CD4-positive, alpha-beta T cell (primary cell): ENCODE data around the gene CDYL. TPM values are rescaled to one million over a fixed set of nuclear protein-coding genes. Genes with fewer than 3 reads are reported as not detected.

Experiments used
- ATAC-seq: fragments of 200-7000 bp; cut with Tn5 transposase; one replicate; pipeline ENCODE4 v1.10.0; 2022; ENCODE audit warnings: mild to moderate bottlenecking; ENCODE audit not compliant: poor library complexity
- CTCF ChIA-PET: fragments of 350-600 bp; sonication (Branson Sonifier 250); formaldehyde crosslinking; loops from one replicate; lab custom pipeline; 2021; ENCODE audit warnings: antibody characterized with exemption, inconsistent platforms; lab: Charles Lee
- POLR2A ChIA-PET: fragments of 350-600 bp; sonication (Branson Sonifier 250); formaldehyde crosslinking; loops from one replicate; lab custom pipeline; 2021; ENCODE audit warnings: antibody characterized with exemption, inconsistent platforms; lab: Charles Lee
- DNase-seq, 14 experiments: peaks; one replicate each; pipeline ENCODE4 v3.0.0-alpha.2; 2013 to 2020; ENCODE audit warnings: mixed read lengths in 2 of 14
- H3K27ac ChIP-seq, 2 donors: one replicate each; pipeline versions ENCODE4 v1.5.1 to v1.7.0; 2013; ENCODE audit warnings: low read length in 2 of 2, low read depth in 1 of 2, mild to moderate bottlenecking in 1 of 2
- H3K27me3 ChIP-seq, 2 experiments: 1 replicate in 1 of 2; 2 replicates in 1 of 2; pipeline versions ENCODE4 v1.6.1 to v1.7.0; 2013; ENCODE audit warnings: low read length in 2 of 2, control low read depth in 1 of 2, mild to moderate bottlenecking in 1 of 2, moderate library complexity in 1 of 2; ENCODE audit not compliant: insufficient read depth in 2 of 2, control insufficient read depth in 1 of 2
- H3K36me3 ChIP-seq: one replicate; pipeline ENCODE4 v1.6.1; 2013; ENCODE audit warnings: low read length, control low read depth; ENCODE audit not compliant: insufficient read depth
- H3K4me1 ChIP-seq: one replicate; pipeline ENCODE4 v1.6.1; 2013; ENCODE audit warnings: low read length, control low read depth; ENCODE audit not compliant: insufficient read depth
- H3K4me3 ChIP-seq: one replicate; pipeline ENCODE4 v1.5.1; 2013; ENCODE audit warnings: mild to moderate bottlenecking, low read length, moderate library complexity
- H3K9me3 ChIP-seq, 2 experiments: 1 replicate in 1 of 2; 2 replicates in 1 of 2; pipeline versions ENCODE4 v1.6.1 to v1.7.0; 2013; ENCODE audit warnings: low read length in 2 of 2, mild to moderate bottlenecking in 2 of 2, control low read depth in 1 of 2, moderate library complexity in 1 of 2; ENCODE audit not compliant: control insufficient read depth in 1 of 2, insufficient read depth in 1 of 2
- H3K27ac Mint-ChIP-seq: one replicate; pipeline ENCODE4 v1.8.0; 2020; ENCODE audit warnings: mixed read lengths
- H3K27me3 Mint-ChIP-seq: one replicate; pipeline ENCODE4 v1.8.0; 2021; ENCODE audit warnings: mixed read lengths
- H3K36me3 Mint-ChIP-seq: one replicate; pipeline ENCODE4 v1.8.0; 2021; ENCODE audit warnings: low read depth, mixed read lengths
- H3K4me1 Mint-ChIP-seq: one replicate; pipeline ENCODE4 v1.8.0; 2021; ENCODE audit warnings: low read depth, mixed read lengths
- H3K4me3 Mint-ChIP-seq: one replicate; pipeline ENCODE4 v1.8.0; 2020; ENCODE audit warnings: mild to moderate bottlenecking, mixed read lengths
- H3K9me3 Mint-ChIP-seq: one replicate; pipeline ENCODE4 v1.8.0; 2020; ENCODE audit warnings: mixed read lengths
- CTCF ChIP-seq: fragments of 200-600 bp; IDR thresholded peaks from one replicate; pipeline ENCODE4 v1.8.0; 2022; ENCODE audit warnings: antibody characterized with exemption, mild to moderate bottlenecking
- intact Hi-C, 2 experiments: fragments of 100-400 bp; cut with DNase I in 1 of 2; cut with micrococcal nuclease in 1 of 2; formaldehyde crosslinking; loops; one replicate each; pipeline versions ENCODE4 v1.15.1 to v1.9.0; 2023 to 2025; cut with DNase I, micrococcal nuclease
- total RNA-seq, 174 experiments: library from RNA in 2 of 174; stranded (reverse) in 2 of 174; gene quantifications; one replicate each; pipeline ENCODE4 v1.2.3 and lab custom pipeline; 2021 to 2026

The CDYL gene
- total RNA-seq, 2 experiments from 2014 or later = 23.8 to 23.9 TPM

- Histone ChIP-seq H3K27ac (no peak overlapping the region), H3K36me3 (no peaks in the 10 kb centered on the region), H3K4me3 (no peak overlapping the region), H3K27me3 (no peaks in the 10 kb centered on the region), H3K4me1 (no peaks in the 10 kb centered on the region), H3K9me3 (peaks cover 0 to 8% of the 10 kb centered on the region in 2 experiments)
- Mint-ChIP-seq H3K27ac (no peak overlapping the region), H3K4me1 (no peaks in the 10 kb centered on the region), H3K27me3 (peaks cover 5% of the 10 kb centered on the region), H3K9me3 (no peaks in the 10 kb centered on the region), H3K4me3 (no peak overlapping the region), H3K36me3 (peaks cover 6% of the 10 kb centered on the region)
- ChIA-PET CTCF (no interaction called here), POLR2A (no interaction called here)
- ATAC-seq = no peak
- no peak for TF ChIP-seq CTCF
- DNase-seq = no peak
- intact Hi-C loops = no loop called here
These were observed 185.3 kb downstream of the CDYL start for GRCh38 chr6:4961322-4962168.

- ChIA-PET CTCF (no interaction called here), POLR2A (no interaction called here)
- TF ChIP-seq CTCF = no peak
- Histone ChIP-seq H3K27me3 (no peaks in the 10 kb centered on the region), H3K4me3 (no peak overlapping the region), H3K4me1 (no peaks in the 10 kb centered on the region), H3K36me3 (no peaks in the 10 kb centered on the region), H3K27ac (no peak overlapping the region), H3K9me3 (peaks cover 0 to 6% of the 10 kb centered on the region in 2 experiments)
- no peak overlapping the region for H3K4me3 Mint-ChIP-seq
- no peak for ATAC-seq
- H3K4me1 Mint-ChIP-seq = no peaks in the 10 kb centered on the region
- no peaks in the 10 kb centered on the region for H3K36me3 Mint-ChIP-seq
- intact Hi-C loops = no loop called here
- DNase-seq = no peak
- no peak overlapping the region for H3K27ac Mint-ChIP-seq
- peaks cover 5% of the 10 kb centered on the region for H3K27me3 Mint-ChIP-seq
- no peaks in the 10 kb centered on the region for H3K9me3 Mint-ChIP-seq
These were observed 186.7 kb downstream of the CDYL start for GRCh38 chr6:4962905-4963304.

- no peaks in the 10 kb centered on the region for H3K4me1 Mint-ChIP-seq
- Histone ChIP-seq H3K4me1 (no peaks in the 10 kb centered on the region), H3K27ac (no peak overlapping the region), H3K4me3 (no peak overlapping the region), H3K9me3 (peaks cover 0 to 5% of the 10 kb centered on the region in 2 experiments), H3K36me3 (no peaks in the 10 kb centered on the region), H3K27me3 (no peaks in the 10 kb centered on the region)
- TF ChIP-seq CTCF = no peak
- H3K4me3 Mint-ChIP-seq = no peak overlapping the region
- DNase-seq = no peak
- peaks cover 5% of the 10 kb centered on the region for H3K27me3 Mint-ChIP-seq
- POLR2A ChIA-PET = no interaction called here
- no peak for ATAC-seq
- CTCF ChIA-PET = no interaction called here
- no peaks in the 10 kb centered on the region for H3K9me3 Mint-ChIP-seq
- H3K27ac Mint-ChIP-seq = no peak overlapping the region
- H3K36me3 Mint-ChIP-seq = no peaks in the 10 kb centered on the region
- intact Hi-C loops = no loop called here
These were observed 188.7 kb downstream of the CDYL start for GRCh38 chr6:4964675-4965561.
